GM10266 (cell line): ENCODE measurements around the gene SSR1.

Experiments
- DNase-seq: peaks from one replicate; pipeline ENCODE4 v3.0.0; 2012; ENCODE audit errors: extremely low spot score
- CTCF ChIP-seq: IDR thresholded peaks from 2 replicates; pipeline ENCODE4 v1.5.1; 2012; ENCODE audit warnings: mild to moderate bottlenecking, low read depth; ENCODE audit not compliant: control insufficient read depth, insufficient read depth; ENCODE audit errors: missing control alignments

SSR1 gene

GRCh38 chr6:7314414-7314813 lies 1.4 kb upstream of the SSR1 start:
- TF ChIP-seq CTCF = no peak
- DNase-seq = no peak

GRCh38 chr6:7313505-7314165 lies 636 bp upstream of the SSR1 start:
- DNase-seq = no peak
- TF ChIP-seq CTCF = no peak

GRCh38 chr6:7311917-7312615 lies 933 bp downstream of the SSR1 start:
- TF ChIP-seq CTCF = no peak
- no peak for DNase-seq

- TF ChIP-seq CTCF = no peak
- no peak for DNase-seq
Measured at GRCh38 chr6:7311176-7311575, 1.8 kb downstream of the SSR1 start.

GRCh38 chr6:7309050-7309449 lies 3.9 kb downstream of the SSR1 start:
- no peak for TF ChIP-seq CTCF
- DNase-seq = no peak

GRCh38 chr6:7307533-7307932 lies 5.5 kb downstream of the SSR1 start:
- no peak for DNase-seq
- no peak for TF ChIP-seq CTCF

GRCh38 chr6:7304821-7305220 lies 8.2 kb downstream of the SSR1 start:
- TF ChIP-seq CTCF = no peak
- DNase-seq = no peak
